Fibroblast of skin of back (primary cell): ENCODE data around the gene MTOR.

Experiments used
- DNase-seq: peaks from one replicate; pipeline ENCODE4 v3.0.0-alpha.2; 2013

MTOR gene

GRCh38 chr1:11145741-11146140 lies 116.6 kb downstream of the MTOR start:
- no peak for DNase-seq

GRCh38 chr1:11144570-11145256 lies 117.6 kb downstream of the MTOR start:
- DNase-seq, result no peak

- no peak for DNase-seq
These were observed 118.4 kb downstream of the MTOR start for GRCh38 chr1:11143907-11144306.

GRCh38 chr1:11143401-11143800 lies 119.0 kb downstream of the MTOR start:
- no peak for DNase-seq

GRCh38 chr1:11142618-11143391 lies 119.5 kb downstream of the MTOR start:
- no peak for DNase-seq

- no peak for DNase-seq
These were observed 123.4 kb downstream of the MTOR start for GRCh38 chr1:11138952-11139351.

- DNase-seq, result no peak
These were observed 124.3 kb downstream of the MTOR start for GRCh38 chr1:11138029-11138428.

- no peak for DNase-seq
These were observed 127.5 kb downstream of the MTOR start for GRCh38 chr1:11134898-11135266.

- peak; percentile 26 for DNase-seq
These were observed 128.0 kb downstream of the MTOR start for GRCh38 chr1:11134251-11134897.

- no peak for DNase-seq
These were observed 129.6 kb downstream of the MTOR start for GRCh38 chr1:11132563-11133293.

GRCh38 chr1:11131816-11132215 lies 130.5 kb downstream of the MTOR start:
- DNase-seq, result no peak

- DNase-seq, result no peak
These were observed 131.9 kb downstream of the MTOR start for GRCh38 chr1:11130406-11130805.

- DNase-seq, result no peak
These were observed 132.5 kb downstream of the MTOR start for GRCh38 chr1:11129649-11130390.

- DNase-seq, result no peak
These were observed 135.8 kb downstream of the MTOR start for GRCh38 chr1:11126569-11126968.

- DNase-seq, result no peak
These were observed 136.4 kb downstream of the MTOR start for GRCh38 chr1:11125931-11126330.

- DNase-seq, result no peak
These were observed 137.4 kb downstream of the MTOR start for GRCh38 chr1:11124965-11125364.

GRCh38 chr1:11116318-11116717 lies 146.0 kb downstream of the MTOR start:
- no peak for DNase-seq

GRCh38 chr1:11114966-11115365 lies 147.4 kb downstream of the MTOR start:
- no peak for DNase-seq

GRCh38 chr1:11109047-11109760 lies 153.1 kb downstream of the MTOR start:
- DNase-seq, result no peak

GRCh38 chr1:11107599-11107998 lies 154.8 kb downstream of the MTOR start:
- no peak for DNase-seq

- DNase-seq, result no peak
These were observed 156.8 kb downstream of the MTOR start for GRCh38 chr1:11105586-11105985.

- no peak for DNase-seq
These were observed 161.0 kb downstream of the MTOR start for GRCh38 chr1:11101347-11101746.
